Fibroblast of mammary gland (primary cell): Measurements from ENCODE around the gene PLA2G12A.

Experiments
- DNase-seq: peaks from one replicate; pipeline ENCODE4 v3.0.0-alpha.2; 2010; ENCODE audit warnings: low read depth
- H3K4me3 ChIP-seq: 2 replicates; pipeline ENCODE4 v1.5.1; 2011; ENCODE audit warnings: low read depth, mild to moderate bottlenecking, low read length, moderate library complexity; ENCODE audit not compliant: control insufficient read depth
- TF ChIP-seq, protein P1 (sequence below): conservative IDR thresholded peaks from 2 replicates; pipeline ENCODE4 v1.5.1; 2011; ENCODE audit warnings: low read depth, low read length, inconsistent platforms; ENCODE audit not compliant: control insufficient read depth, insufficient read depth

PLA2G12A gene

DNA sequence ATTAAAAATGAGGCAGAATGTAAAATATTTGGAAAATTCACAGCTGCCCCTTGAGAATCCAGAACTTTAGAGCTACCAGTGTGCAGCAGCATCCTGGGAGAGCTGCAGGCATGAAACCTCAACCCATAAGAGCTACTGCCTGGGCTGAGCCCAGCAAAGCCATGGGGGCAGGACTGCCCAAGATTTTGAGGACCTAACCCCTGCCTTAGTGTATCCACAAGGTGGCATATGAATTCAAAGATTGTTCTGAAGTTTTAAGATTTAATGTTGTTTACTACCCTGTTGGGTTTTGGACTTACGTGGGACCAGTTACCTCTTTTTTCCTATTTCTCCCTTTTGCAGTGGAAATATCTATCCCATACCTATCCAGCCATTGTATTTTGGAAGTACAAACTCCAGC lies 53.0 kb downstream of the PLA2G12A start:
- TF ChIP-seq, protein P1, sequence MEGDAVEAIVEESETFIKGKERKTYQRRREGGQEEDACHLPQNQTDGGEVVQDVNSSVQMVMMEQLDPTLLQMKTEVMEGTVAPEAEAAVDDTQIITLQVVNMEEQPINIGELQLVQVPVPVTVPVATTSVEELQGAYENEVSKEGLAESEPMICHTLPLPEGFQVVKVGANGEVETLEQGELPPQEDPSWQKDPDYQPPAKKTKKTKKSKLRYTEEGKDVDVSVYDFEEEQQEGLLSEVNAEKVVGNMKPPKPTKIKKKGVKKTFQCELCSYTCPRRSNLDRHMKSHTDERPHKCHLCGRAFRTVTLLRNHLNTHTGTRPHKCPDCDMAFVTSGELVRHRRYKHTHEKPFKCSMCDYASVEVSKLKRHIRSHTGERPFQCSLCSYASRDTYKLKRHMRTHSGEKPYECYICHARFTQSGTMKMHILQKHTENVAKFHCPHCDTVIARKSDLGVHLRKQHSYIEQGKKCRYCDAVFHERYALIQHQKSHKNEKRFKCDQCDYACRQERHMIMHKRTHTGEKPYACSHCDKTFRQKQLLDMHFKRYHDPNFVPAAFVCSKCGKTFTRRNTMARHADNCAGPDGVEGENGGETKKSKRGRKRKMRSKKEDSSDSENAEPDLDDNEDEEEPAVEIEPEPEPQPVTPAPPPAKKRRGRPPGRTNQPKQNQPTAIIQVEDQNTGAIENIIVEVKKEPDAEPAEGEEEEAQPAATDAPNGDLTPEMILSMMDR: no peak
- H3K4me3 ChIP-seq: no peak overlapping the region
- DNase-seq: no peak

DNA sequence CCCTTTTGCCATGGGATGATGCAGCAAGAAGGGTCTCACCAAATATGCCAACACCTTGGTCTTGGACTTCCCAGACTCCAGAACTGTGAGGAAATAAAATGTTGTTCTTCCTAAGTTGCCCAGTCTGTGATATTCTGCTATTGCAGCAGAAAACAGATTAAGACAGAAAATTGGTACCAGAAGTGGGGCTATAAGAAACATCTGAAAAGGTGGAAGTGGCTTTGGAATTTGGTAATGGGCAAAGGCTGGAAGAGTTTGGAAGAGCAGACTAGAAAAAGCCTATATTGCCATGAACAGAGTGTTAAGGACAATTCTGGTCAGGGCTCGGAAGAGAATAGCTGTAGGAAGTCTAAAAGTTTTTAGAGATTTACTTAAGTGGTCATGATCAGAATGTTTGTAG lies 54.0 kb downstream of the PLA2G12A start:
- DNase-seq: no peak
- TF ChIP-seq, protein P1: no peak
- H3K4me3 ChIP-seq: no peak overlapping the region

DNA sequence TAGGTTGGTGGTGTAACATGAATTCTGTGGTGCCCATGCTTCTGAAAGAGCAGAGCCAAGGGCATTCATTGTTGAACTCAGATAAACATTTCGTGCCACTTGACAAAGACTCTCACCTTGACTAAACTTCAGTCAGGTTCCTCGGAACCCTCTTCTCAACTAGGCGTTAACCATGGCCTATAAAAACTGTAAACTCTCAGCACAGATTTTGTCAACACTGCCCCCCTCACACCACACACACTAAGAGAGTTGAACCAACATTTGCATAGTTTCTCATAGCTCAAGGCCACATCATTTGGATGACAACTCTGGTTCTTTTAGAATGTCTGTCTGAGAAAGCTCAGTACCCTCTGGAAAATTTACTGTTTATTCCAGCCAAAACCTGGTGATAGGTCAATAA lies 54.7 kb downstream of the PLA2G12A start:
- H3K4me3 ChIP-seq: no peak overlapping the region
- no peak for DNase-seq
- TF ChIP-seq, protein P1: no peak

DNA sequence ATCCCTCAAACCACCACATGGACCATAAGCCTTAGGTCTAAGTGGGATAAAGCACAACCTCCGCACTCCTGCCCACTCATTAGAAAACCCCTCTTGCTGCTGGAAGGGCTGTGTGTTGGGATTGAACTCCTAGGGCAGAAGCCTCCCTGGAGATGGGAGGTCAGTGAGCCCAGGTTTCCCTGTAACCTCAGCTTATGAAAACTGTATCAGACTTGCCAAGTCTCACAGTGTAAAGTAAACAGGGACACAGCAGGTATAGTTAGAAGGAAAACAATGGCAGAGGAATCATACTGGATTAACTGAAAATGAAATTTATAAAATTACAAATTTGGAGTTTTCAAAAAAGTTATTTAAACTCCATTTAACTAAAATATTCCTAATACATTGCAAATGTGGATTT lies 56.6 kb downstream of the PLA2G12A start:
- TF ChIP-seq, protein P1: no peak
- no peak overlapping the region for H3K4me3 ChIP-seq
- no peak for DNase-seq

DNA sequence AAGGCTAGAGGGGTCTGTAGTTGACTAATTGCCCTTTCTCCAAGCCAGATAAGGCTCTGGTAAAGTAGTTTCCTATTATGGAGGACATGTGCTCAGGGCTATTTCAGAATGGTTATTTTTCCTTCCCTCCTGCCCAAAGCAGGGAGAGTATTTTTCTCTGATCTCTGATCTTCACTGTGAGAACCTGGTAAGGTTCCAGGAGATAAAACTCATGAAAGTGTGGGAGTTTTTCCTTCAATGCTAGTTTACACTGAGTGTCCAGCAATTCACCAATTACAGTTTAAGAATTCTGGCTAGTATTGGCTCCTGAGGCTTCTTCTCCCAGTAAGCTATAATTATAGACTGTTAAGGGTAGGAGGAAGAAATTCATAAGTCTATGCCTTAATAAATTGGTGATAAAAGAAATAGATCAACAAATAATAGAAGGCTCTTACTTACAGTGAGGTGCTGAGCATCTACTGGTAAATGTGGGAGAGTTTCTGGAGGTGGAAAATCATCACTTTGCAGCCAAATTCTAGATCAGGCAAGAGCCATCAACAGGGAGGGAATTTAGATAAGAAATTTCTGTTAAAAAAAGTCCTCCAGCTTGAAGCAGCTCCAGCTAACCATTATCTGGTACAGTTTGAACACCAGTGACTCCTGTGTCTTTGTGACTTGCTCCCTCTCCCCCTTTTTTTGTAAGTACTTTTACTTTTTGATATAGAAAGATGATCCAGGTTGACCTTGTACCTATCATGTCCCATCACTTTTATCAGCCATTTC lies 57.5 kb downstream of the PLA2G12A start:
- no peak for DNase-seq
- TF ChIP-seq, protein P1: no peak
- H3K4me3 ChIP-seq: no peak overlapping the region

DNA sequence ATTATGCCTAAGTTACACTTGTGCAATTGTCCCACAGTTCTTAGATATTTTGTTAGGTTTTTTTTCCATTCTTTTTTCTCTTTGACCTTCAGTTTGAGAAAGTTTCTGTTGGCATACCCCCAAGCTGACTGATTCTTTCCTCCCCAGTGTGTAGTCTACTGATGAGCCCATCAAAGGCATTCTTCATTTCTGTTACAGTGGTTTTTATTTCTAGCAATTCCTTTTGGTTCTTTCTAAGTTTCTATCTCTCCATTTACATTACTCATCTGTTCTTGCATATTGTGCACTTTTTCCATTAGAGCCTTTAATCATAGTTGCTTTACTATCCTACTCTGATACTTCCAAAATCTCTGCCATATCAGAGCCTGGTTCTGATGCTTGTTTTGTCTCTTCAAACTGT lies 58.5 kb downstream of the PLA2G12A start:
- DNase-seq: no peak
- no peak overlapping the region for H3K4me3 ChIP-seq
- TF ChIP-seq, protein P1: no peak
